Lower leg skin (tissue), 4 donors: ENCODE measurements around the gene C17orf113. TPM values are rescaled to one million over a fixed set of nuclear protein-coding genes. Genes with fewer than 3 reads are reported as not detected.

ENCODE experiments used
- DNase-seq, 2 donors: peaks; one replicate each; pipeline ENCODE4 v3.0.0-alpha.2; 2019; ENCODE audit warnings: low spot score in 2 of 2
- H3K4me3 ChIP-seq: fragments of 200-600 bp; sonication (generic); 2 replicates; pipeline ENCODE4 v1.5.1; 2017; ENCODE audit warnings: mild to moderate bottlenecking, low read depth; ENCODE audit not compliant: poor library complexity, severe bottlenecking
- POLR2A ChIP-seq, 2 donors: fragments of 450-650 bp; IDR thresholded peaks; one replicate each; pipeline ENCODE4 v1.6.1; 2016 to 2017; ENCODE audit warnings: antibody characterized with exemption in 2 of 2, mild to moderate bottlenecking in 1 of 2, moderate library complexity in 1 of 2
- WGBS, 2 donors: methylation state at CpG; one replicate each; pipeline ENCODE4 v1.1.5; 2018; 5-methylcytosine and 5-hydroxymethylcytosine counted together
- intact Hi-C: fragments of 100-400 bp; cut with DNase I; formaldehyde crosslinking; loops from one replicate; pipeline ENCODE4 v1.15.0; 2023; ENCODE audit warnings: low total_unique reads
- total RNA-seq, 4 donors: library from RNA; depleted of rRNA; stranded (reverse); fragments of >200 nt; gene quantifications; one replicate each; pipeline ENCODE4 v1.1.0, GENCODE V29; 2016
- TF ChIP-seq, protein P1 (sequence below), 3 donors: fragments of 450-650 bp; IDR thresholded peaks; one replicate each; pipeline ENCODE4 v1.5.1; 2016; ENCODE audit warnings: antibody characterized with exemption in 3 of 3, mild to moderate bottlenecking in 3 of 3, moderate library complexity in 2 of 3

The C17orf113 gene
- total RNA-seq, 4 donors from 2014 or later: 0.97 to 1.8 (median 1.5) TPM

DNA sequence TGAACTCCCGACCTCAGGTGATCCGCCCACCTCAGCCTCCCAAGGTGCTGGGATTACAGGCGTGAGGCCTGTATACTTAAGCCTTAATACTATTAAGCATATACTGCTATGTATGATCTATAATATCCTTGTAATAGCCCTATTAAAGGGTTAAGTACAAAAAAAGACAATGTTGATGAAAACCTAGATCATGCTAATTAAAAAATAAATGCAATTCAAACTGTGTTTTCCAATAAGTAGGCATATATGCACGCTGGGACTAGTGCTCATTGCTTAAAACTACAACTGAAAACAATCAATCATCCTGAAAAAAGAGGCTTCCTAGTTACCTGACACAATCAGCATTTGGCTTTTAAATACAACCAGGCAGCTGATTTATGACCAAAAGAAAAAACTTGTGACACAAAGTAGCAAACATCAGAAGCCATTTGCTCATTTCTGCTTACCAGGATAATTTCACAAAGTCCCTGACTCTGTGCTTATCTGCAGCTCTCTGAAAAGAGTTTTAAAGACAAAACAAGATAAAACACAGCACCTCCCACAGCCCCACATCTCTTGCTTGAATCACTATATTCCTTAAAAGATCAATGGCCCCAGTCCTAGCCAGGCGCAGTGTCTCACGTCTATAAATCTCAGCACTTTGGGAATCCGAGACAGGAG, 36.8 kb upstream of the C17orf113 start:
- intact Hi-C loops: no loop called here
- no peak for DNase-seq
- WGBS, 2 donors: 64 to 69% methylated on average over 7 of the region's 7 CpGs
- no peak overlapping the region for H3K4me3 ChIP-seq
- TF ChIP-seq POLR2A (IDR thresholded peaks at IDR 0.05): no peak
- TF ChIP-seq, protein P1, sequence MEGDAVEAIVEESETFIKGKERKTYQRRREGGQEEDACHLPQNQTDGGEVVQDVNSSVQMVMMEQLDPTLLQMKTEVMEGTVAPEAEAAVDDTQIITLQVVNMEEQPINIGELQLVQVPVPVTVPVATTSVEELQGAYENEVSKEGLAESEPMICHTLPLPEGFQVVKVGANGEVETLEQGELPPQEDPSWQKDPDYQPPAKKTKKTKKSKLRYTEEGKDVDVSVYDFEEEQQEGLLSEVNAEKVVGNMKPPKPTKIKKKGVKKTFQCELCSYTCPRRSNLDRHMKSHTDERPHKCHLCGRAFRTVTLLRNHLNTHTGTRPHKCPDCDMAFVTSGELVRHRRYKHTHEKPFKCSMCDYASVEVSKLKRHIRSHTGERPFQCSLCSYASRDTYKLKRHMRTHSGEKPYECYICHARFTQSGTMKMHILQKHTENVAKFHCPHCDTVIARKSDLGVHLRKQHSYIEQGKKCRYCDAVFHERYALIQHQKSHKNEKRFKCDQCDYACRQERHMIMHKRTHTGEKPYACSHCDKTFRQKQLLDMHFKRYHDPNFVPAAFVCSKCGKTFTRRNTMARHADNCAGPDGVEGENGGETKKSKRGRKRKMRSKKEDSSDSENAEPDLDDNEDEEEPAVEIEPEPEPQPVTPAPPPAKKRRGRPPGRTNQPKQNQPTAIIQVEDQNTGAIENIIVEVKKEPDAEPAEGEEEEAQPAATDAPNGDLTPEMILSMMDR (IDR thresholded peaks at IDR 0.05): no peak

DNA sequence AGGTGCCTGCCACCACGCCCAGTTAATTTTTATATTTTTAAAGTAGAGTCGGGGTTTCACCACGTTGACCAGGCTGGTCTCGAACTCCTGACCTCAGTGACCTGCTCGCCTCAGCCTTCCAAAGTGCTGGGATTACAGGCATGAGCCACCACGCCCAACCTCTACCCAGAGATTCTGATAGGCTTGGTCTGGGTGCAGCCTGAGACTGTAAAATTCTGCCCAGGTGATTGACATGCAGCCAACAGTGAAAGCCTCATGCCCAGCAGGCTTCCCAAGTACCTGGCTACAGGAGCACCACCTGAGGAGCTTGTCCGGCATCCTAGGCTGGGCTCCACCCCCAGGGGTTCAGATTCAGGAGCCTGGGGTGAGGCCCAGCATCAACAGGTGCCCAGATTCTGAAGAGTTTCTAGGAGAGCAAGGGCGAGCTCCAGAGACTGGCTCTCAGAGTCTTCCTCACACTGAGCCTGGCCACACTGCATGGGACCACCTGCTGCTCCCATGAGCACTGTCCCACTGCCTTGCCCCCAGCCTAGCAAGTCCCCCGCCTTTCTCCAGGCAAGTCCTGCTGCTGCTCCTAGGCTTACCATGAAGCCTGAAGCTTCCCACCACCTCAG, 31.2 kb upstream of the C17orf113 start:
- intact Hi-C loops: no loop called here
- no peak overlapping the region for H3K4me3 ChIP-seq
- 76 to 77% methylated on average over 8 to 9 of the region's 9 CpGs for WGBS, 2 donors
- no peak for DNase-seq
- no peak for TF ChIP-seq POLR2A (IDR thresholded peaks at IDR 0.05)
- TF ChIP-seq, protein P1 (IDR thresholded peaks at IDR 0.05): no peak

DNA sequence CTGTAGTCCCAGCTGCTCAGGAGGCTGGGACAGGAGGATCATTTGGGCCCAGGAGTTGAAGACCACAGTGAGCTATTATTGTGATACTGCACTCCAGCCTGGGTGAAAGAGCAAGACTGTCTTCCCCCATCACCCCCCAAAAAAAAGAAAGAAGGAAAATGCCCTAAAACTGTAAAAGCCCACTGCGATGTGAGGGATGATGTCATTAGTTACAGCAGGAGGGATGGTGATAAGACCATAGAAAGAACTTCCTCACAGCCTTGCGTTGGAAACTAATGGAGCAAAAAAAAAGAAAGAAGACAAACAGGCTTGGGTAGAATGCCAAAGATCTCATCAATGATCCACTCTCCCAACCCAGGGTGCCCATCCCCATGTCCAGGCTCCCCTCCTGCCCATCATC, 29.1 kb upstream of the C17orf113 start:
- intact Hi-C loops: no loop called here
- no peak overlapping the region for H3K4me3 ChIP-seq
- no peak for DNase-seq
- TF ChIP-seq, protein P1 (IDR thresholded peaks at IDR 0.05): no peak
- TF ChIP-seq POLR2A (IDR thresholded peaks at IDR 0.05): no peak
- WGBS, 2 donors: 84 to 86% methylated on average over 2 of the region's 2 CpGs

DNA sequence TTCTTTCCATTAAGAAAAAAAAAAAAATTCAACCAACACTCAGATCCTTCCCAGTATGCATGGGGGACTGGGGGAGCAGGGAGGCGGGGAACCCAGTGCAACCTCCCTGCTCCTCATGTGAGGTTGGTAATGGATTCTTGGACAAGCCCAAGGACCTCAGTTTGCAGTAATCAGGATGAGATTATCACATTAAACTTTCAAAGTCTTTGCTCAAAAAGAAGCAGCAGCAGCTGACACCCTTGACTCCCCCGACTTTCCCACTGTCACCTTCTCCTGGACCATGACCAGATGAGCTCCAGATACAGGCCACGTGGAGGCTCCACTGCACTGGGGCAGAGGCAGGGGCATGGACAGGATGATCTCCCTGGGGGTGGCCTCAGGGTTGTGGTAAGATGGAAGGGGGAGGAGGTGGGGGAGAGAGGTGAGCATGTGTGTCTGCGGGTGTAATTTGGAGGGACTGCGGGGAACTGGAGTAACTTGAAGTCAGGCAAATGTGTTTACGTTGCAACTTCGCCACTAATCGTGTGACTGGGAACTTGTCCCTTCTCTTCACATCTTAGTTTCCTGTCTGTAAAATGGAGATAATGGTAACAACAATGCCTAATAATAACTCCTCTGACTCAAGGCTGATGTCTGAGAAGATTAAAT, 28.1 kb upstream of the C17orf113 start:
- no peak for TF ChIP-seq POLR2A (IDR thresholded peaks at IDR 0.05)
- TF ChIP-seq, protein P1 (IDR thresholded peaks at IDR 0.05): no peak
- no peak for DNase-seq
- 67 to 75% methylated on average over 8 of the region's 8 CpGs for WGBS, 2 donors
- no peak overlapping the region for H3K4me3 ChIP-seq
- intact Hi-C loops: no loop called here

DNA sequence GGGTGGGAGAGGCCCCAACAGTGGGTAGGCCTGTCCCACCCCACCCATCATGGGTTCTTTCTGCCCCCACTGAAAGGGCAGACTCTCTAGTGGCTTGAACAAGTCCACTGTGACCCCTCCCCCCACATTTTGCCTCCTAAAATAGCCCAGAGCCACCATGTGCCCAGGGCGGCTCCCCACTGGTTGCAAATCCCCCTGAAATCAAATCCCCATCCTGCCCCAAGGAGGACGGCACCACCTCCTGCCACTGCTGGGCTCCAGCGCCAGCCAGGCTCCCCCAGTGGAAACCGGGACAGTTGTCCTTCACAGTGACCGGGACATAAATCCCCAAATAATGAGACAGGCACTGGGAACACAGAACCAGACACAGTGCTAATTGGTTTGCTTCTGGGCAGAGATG, 27.4 kb upstream of the C17orf113 start:
- DNase-seq: no peak
- intact Hi-C loops: no loop called here
- H3K4me3 ChIP-seq: no peak overlapping the region
- WGBS, 2 donors: 87 to 92% methylated on average over 5 of the region's 5 CpGs
- TF ChIP-seq, protein P1 (IDR thresholded peaks at IDR 0.05): no peak
- TF ChIP-seq POLR2A (IDR thresholded peaks at IDR 0.05): no peak
